HUES64 (cell line): Measurements from ENCODE around the gene CTPS1.

Experiments
- H3K27ac ChIP-seq: 2 replicates; pipeline ENCODE4 v1.7.0; 2013; ENCODE audit warnings: low read depth, low read length, inconsistent platforms
- H3K27me3 ChIP-seq: 2 replicates; pipeline ENCODE4 v1.6.1; 2013; ENCODE audit warnings: mild to moderate bottlenecking, low read length; ENCODE audit not compliant: insufficient read depth
- H3K36me3 ChIP-seq: 2 replicates; pipeline ENCODE4 v1.6.1; 2013; ENCODE audit warnings: mild to moderate bottlenecking, low read length; ENCODE audit not compliant: insufficient read depth
- H3K4me1 ChIP-seq: 2 replicates; pipeline ENCODE4 v1.6.1; 2013; ENCODE audit warnings: mild to moderate bottlenecking, low read length, moderate library complexity; ENCODE audit not compliant: insufficient read depth
- H3K4me3 ChIP-seq: 2 replicates; pipeline ENCODE4 v1.5.1; 2013; ENCODE audit warnings: mild to moderate bottlenecking, low read length, moderate library complexity
- H3K9ac ChIP-seq: 2 replicates; pipeline ENCODE4 v1.6.1; 2013; ENCODE audit warnings: mild to moderate bottlenecking, low read depth, low read length
- H3K9me3 ChIP-seq: 2 replicates; pipeline ENCODE4 v1.6.1; 2013; ENCODE audit warnings: low read depth, low read length; ENCODE audit not compliant: insufficient read depth
- WGBS: fragments of 150-250, 120-280 bp; methylation state at CpG from one replicate; pipeline ENCODE4 v1.1.7; 2013; ENCODE audit warnings: missing lambda C conversion rate; 5-methylcytosine and 5-hydroxymethylcytosine counted together

Gene CTPS1

DNA sequence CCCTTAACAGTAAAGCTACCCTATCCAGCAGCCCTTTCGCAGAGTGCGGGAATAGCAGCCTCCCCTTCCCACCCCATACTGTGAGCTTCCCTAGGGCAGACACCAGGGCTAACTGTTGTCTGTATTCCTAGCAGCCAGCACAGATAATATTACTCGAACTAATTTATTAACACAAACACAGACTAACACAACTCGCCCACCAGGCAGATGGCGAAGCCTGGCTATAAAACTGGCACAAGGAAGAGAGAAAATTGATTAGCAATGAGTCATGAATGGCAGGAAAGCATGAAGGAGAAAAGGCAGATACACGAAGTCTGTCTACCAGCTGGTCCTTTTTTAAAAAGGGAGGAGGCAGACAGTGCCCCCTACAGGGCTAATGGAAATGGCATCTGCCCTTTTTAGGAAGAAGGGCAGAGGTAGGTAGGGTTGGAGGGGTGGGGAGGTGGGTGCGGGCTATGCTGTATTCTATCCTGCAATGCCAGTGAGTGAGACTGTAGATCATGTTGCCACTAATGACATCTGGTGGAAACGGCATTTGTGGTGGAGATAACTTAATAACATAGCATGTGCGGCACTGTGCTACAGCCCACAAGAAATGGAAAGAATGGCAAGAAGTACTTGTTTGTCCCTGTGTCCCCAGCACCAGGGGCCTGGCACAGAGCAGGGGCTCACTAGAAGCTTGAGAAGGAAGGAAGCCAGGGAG, 30.6 kb upstream of the CTPS1 start:
- H3K36me3 ChIP-seq: no peaks in the 10 kb centered on the region
- H3K27ac ChIP-seq: 0 out of 2 replicates have a peak overlapping the region, but pooled peaks have one; percentile 30
- 36% methylated on average over 9 of the region's 9 CpGs for WGBS
- H3K9ac ChIP-seq: no peak overlapping the region
- H3K4me1 ChIP-seq: peaks cover 6% of the 10 kb centered on the region
- no peaks in the 10 kb centered on the region for H3K27me3 ChIP-seq
- H3K4me3 ChIP-seq: peak overlapping the region; percentile 2
- H3K9me3 ChIP-seq: no peaks in the 10 kb centered on the region

GRCh38 chr1:40949563-40949962, 29.9 kb upstream of the CTPS1 start:
- no peak overlapping the region for H3K27ac ChIP-seq
- H3K9ac ChIP-seq: no peak overlapping the region
- WGBS: 97% methylated on average over 6 of the region's 6 CpGs
- H3K9me3 ChIP-seq: no peaks in the 10 kb centered on the region
- H3K4me1 ChIP-seq: peaks cover 6% of the 10 kb centered on the region
- H3K4me3 ChIP-seq: no peak overlapping the region
- no peaks in the 10 kb centered on the region for H3K36me3 ChIP-seq
- H3K27me3 ChIP-seq: no peaks in the 10 kb centered on the region

DNA sequence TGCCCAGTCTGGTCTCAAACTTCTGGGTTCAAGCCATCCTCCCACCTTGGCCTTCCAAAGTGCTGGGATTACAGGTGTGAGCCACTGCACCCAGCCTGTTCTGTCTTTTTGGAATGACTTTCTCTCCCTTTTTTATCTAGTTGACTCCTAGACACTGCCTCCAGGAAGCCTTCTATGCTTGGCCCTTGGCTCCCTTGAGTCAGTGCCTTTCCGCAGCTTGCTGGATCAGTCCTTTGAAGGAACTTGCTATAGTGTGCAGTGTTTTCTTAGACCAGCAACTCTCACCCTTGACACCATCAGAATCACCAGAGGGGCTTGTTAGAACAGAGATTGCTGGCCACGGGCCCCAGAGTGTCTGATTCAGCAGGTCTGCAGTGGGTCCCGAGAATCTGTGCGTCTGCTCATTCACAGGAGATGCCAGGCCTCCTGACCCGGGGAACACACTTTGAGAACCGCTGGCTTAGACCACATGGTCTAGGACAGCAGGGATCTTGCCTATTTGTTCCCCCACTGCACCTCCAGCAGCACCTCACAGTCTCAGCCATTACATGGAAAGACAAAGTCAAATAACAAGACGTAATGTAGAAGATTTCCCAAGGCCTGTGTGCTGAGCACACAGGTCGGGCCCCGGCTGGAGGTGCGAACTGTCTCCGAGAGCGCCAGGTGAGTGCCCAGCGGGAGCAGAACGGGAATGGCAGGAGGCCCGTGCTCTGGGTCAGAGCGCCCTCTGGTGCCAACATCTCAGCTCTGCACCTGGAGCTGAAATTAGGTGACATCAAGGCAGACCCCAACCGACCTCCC, 27.4 kb upstream of the CTPS1 start:
- 34% methylated on average over 17 of the region's 17 CpGs for WGBS
- no peak overlapping the region for H3K4me3 ChIP-seq
- H3K27me3 ChIP-seq: no peaks in the 10 kb centered on the region
- no peaks in the 10 kb centered on the region for H3K9me3 ChIP-seq
- H3K27ac ChIP-seq: no peak overlapping the region
- H3K4me1 ChIP-seq: peaks cover 6% of the 10 kb centered on the region
- H3K9ac ChIP-seq: no peak overlapping the region
- H3K36me3 ChIP-seq: no peaks in the 10 kb centered on the region

DNA sequence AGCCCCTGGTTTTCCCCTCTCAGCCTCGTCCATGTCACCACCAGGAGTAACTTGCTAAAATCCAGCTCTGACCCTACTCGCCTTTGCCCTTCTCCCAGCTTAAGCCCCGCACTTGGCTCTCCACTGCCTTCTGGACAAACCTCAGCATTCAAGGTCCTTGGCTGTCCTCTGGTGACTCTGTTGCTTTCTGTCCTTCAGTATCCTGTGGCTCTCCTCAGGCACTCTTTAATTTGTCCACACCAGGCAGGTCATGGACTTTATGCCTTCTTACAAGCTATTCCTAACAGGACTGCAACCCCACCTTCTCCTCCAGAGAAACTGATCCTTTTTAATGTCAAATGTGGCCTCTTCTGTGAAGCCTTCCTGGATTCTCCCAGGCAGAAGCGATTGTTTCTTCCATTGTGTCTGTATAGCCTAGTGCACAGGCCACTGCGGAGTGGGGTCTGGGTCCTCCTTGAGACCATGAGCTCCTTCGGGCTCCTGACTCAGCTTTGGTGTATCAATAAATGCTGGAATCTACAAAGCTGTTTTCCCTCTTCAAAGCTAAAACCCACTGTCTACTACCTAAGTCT, 26.7 kb upstream of the CTPS1 start:
- no peak overlapping the region for H3K27ac ChIP-seq
- H3K9ac ChIP-seq: no peak overlapping the region
- no peak overlapping the region for H3K4me3 ChIP-seq
- 51% methylated on average over 6 of the region's 6 CpGs for WGBS
- H3K9me3 ChIP-seq: no peaks in the 10 kb centered on the region
- H3K4me1 ChIP-seq: peaks cover 6% of the 10 kb centered on the region
- no peaks in the 10 kb centered on the region for H3K27me3 ChIP-seq
- H3K36me3 ChIP-seq: no peaks in the 10 kb centered on the region

DNA sequence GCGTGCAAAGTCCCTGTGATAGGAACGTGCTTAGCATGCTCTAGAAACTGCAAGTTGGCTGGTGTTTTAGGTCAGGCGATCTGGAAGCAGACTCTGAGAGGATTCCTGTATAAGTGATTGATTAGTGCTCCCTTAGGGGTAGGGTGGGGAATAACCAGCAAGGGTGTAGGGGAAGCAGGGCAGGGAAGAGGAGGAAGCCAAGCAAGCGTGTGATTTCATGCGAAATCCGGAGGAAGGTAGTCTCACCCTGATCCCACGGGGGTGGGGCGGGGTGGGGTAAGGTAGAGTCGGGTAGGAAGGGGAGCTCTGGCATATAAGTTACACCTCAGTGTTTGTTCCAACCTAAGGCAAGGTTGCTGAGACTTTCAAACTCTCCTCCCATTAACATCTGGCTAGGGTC, 24.9 kb upstream of the CTPS1 start:
- no peak overlapping the region for H3K27ac ChIP-seq
- H3K36me3 ChIP-seq: no peaks in the 10 kb centered on the region
- WGBS: 68% methylated on average over 8 of the region's 9 CpGs
- H3K4me1 ChIP-seq: no peaks in the 10 kb centered on the region
- H3K9me3 ChIP-seq: no peaks in the 10 kb centered on the region
- H3K27me3 ChIP-seq: no peaks in the 10 kb centered on the region
- no peak overlapping the region for H3K4me3 ChIP-seq
- H3K9ac ChIP-seq: no peak overlapping the region

DNA sequence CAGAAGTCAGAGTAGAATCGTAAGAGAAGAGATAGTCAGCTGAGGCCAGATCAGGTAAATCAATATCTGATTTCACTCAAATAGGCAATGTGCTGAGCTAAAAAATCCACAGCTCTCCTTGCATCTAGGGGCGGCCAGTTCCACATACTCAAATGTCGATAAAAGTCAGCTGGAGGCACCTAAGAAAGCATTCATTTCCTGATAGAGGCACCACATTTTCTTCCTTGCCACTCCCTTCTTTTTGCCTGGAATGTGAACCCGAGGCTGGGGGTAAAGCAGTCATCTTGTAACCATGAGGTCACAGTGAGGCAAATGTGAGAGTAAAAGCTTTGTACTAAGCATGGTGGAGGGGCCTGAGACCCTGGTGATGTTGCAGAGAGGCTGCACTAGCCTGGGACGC, 24.2 kb upstream of the CTPS1 start:
- WGBS: 78% methylated on average over 5 of the region's 5 CpGs
- H3K27me3 ChIP-seq: no peaks in the 10 kb centered on the region
- no peak overlapping the region for H3K27ac ChIP-seq

GRCh38 chr1:40956407-40956806, 23.1 kb upstream of the CTPS1 start:
- no peak overlapping the region for H3K27ac ChIP-seq
- H3K4me3 ChIP-seq: no peak overlapping the region
- no CpG with 5 or more reads among the region's 1 CpG for WGBS

More for the DNA sequence above, 24.2 kb upstream of the CTPS1 start:
- H3K36me3 ChIP-seq: no peaks in the 10 kb centered on the region
- no peaks in the 10 kb centered on the region for H3K9me3 ChIP-seq
- H3K9ac ChIP-seq: no peak overlapping the region
- no peak overlapping the region for H3K4me3 ChIP-seq
- no peaks in the 10 kb centered on the region for H3K4me1 ChIP-seq

GRCh38 chr1:40958210-40958609, 21.3 kb upstream of the CTPS1 start:
- H3K9me3 ChIP-seq: no peaks in the 10 kb centered on the region
- H3K27me3 ChIP-seq: no peaks in the 10 kb centered on the region
- H3K36me3 ChIP-seq: no peaks in the 10 kb centered on the region
- no peak overlapping the region for H3K27ac ChIP-seq
- H3K4me1 ChIP-seq: no peaks in the 10 kb centered on the region
- no peak overlapping the region for H3K4me3 ChIP-seq
- H3K9ac ChIP-seq: no peak overlapping the region

More at GRCh38 chr1:40956407-40956806, 23.1 kb upstream of the CTPS1 start:
- Histone ChIP-seq H3K27me3 (no peaks in the 10 kb centered on the region), H3K4me1 (no peaks in the 10 kb centered on the region), H3K36me3 (no peaks in the 10 kb centered on the region), H3K9me3 (no peaks in the 10 kb centered on the region), H3K9ac (no peak overlapping the region)

GRCh38 chr1:40965531-40965930, 14.0 kb upstream of the CTPS1 start:
- Histone ChIP-seq H3K4me3 (no peak overlapping the region), H3K27me3 (no peaks in the 10 kb centered on the region; the same call in 1 of the 2 replicates), H3K9ac (no peak overlapping the region), H3K9me3 (no peaks in the 10 kb centered on the region), H3K4me1 (peaks cover 3% of the 10 kb centered on the region; the same call in 1 of the 2 replicates), H3K36me3 (no peaks in the 10 kb centered on the region), H3K27ac (no peak overlapping the region)
- 65% methylated on average over 10 of the region's 10 CpGs for WGBS

DNA sequence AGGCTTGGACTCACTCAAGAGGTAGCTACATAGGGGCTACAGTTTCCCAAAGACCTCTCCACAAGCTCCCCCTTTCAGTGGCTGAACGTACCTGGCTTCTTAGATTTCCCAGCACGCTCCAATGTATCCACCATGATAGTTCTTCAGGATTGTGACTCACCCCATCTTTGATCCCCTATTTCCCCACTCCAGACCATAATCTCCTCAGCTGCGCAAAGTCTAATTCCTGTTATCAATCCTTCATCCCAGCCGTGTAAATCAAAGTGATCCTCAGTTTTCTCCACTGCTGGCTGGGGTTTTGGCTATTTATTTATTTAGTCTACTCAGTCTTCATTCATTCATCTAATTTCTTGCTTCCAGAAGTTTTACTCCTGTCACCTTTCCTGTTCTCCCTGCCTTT, 13.1 kb upstream of the CTPS1 start:
- no peak overlapping the region for H3K4me3 ChIP-seq
- no peak overlapping the region for H3K27ac ChIP-seq
- no peak overlapping the region for H3K9ac ChIP-seq
- H3K4me1 ChIP-seq: peaks cover 3% of the 10 kb centered on the region; the same call in 1 of the 2 replicates
- 84% methylated on average over 4 of the region's 4 CpGs for WGBS
- no peaks in the 10 kb centered on the region for H3K9me3 ChIP-seq
- H3K27me3 ChIP-seq: no peaks in the 10 kb centered on the region; the same call in 1 of the 2 replicates
- H3K36me3 ChIP-seq: no peaks in the 10 kb centered on the region

DNA sequence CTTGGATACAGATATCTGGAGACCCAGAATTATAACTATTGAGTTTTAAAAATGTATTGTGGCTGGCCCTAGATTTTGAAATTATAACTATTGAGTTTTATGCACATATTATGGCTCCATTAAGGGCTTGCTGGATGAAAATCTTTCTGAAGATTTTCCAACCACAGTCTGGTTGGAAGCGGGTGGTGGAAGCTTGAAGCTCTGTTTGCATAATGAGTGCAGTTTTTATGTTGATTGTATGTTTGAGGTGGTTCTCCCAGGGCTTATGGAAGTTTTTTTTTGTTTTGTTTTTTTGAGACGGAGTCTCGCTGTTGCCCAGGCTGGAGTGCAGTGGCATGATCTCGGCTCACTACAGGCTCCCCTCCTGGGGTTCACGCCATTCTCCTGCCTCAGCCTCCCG, 10.1 kb upstream of the CTPS1 start:
- Histone ChIP-seq H3K36me3 (no peaks in the 10 kb centered on the region), H3K9ac (no peak overlapping the region), H3K4me3 (no peak overlapping the region), H3K27me3 (no peaks in the 10 kb centered on the region; the same call in 1 of the 2 replicates), H3K4me1 (peaks cover 3% of the 10 kb centered on the region; the same call in 1 of the 2 replicates), H3K27ac (no peak overlapping the region), H3K9me3 (no peaks in the 10 kb centered on the region)
- 92% methylated on average over 6 of the region's 6 CpGs for WGBS
